ENCODE results near the gene DMBX1. TPM values are rescaled to one million over a fixed set of nuclear protein-coding genes. Genes with fewer than 3 reads are reported as not detected.

The DMBX1 gene
- total and polyA plus RNA-seq, 2 of the 4 experiments (the other 2 are of a cell fraction): not detected

DNA sequence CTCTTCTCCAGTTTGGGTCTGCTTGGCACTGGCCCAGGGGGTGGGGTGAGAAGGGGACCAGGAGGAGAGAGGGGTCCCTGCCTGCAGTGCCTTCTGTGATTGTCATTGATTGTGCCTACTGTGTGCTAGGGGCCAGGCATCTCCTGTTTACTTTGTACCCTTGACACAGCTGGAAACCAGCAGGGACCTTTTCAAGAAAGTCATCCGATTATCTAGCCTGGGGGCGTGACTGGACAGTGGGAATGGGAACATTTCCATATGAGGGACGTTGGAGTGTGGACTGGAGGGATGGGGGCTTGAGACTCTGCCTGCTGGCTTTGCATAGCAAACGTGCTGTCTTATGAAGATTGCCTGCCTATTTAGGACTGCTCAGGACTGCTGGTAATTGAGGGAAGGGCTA lies 19.8 kb upstream of the DMBX1 start:
- BruUV-seq (replicated peaks): no TSS peak
- peaks cover 3% of the 10 kb centered on the region; the same call in 1 of the 2 replicates for H4K20me1 ChIP-seq (ENCODE audit: insufficient read depth, low read length)
- H3K9me1 ChIP-seq (ENCODE audit: insufficient read depth, low read length): no peaks in the 10 kb centered on the region
- H2AK9ac ChIP-seq (replicated peaks; ENCODE audit: low read depth, low read length, poor library complexity): no peak overlapping the region
- H3K9me3 ChIP-seq (ENCODE audit: control insufficient read depth, insufficient read depth, low read length): no peaks in the 10 kb centered on the region
- no peak overlapping the region for H3K4me2 ChIP-seq (ENCODE audit: low read depth, low read length)
- DNase-seq (no peak), ATAC-seq (ENCODE audit: low read depth) (no peak)
- H2AFZ ChIP-seq (replicated peaks; ENCODE audit: low read length, poor library complexity): no peak overlapping the region
- no peaks in the 10 kb centered on the region; the same call in 1 of the 2 replicates for H3K4me1 ChIP-seq (ENCODE audit: control insufficient read depth, insufficient read depth, low read length)
- H3K23ac ChIP-seq (ENCODE audit: low read depth, low read length): no peak overlapping the region
- no peaks in the 10 kb centered on the region for H3K36me3 ChIP-seq (ENCODE audit: control insufficient read depth, insufficient read depth, low read length)
- no peak overlapping the region for H2BK20ac ChIP-seq (ENCODE audit: low read depth, low read length)
- no peak overlapping the region for H3K56ac ChIP-seq (ENCODE audit: extremely low read depth, insufficient read depth, low read length)
- no peak overlapping the region for H4K8ac ChIP-seq (ENCODE audit: low read depth in 2 of 2, low read length in 2 of 2)
- H3K27me3 ChIP-seq (ENCODE audit: control insufficient read depth, insufficient read depth, low read length): peaks cover 76% of the 10 kb centered on the region
- H4K5ac ChIP-seq (ENCODE audit: low read depth, low read length): no peak overlapping the region
- POLR2A ChIA-PET (ENCODE audit: unreplicated experiment): no interaction called here
- H3K27ac ChIP-seq (ENCODE audit: insufficient read depth, low read length): no peak overlapping the region
- no peak overlapping the region for H2BK120ac ChIP-seq (ENCODE audit: low read depth, low read length)
- no peak overlapping the region for H3K4ac ChIP-seq (ENCODE audit: low read depth, low read length)
- 19% methylated on average over 4 of the region's 4 CpGs; no CpG with 5 or more reads in 1 of the 2 experiments for WGBS, 2 experiments (ENCODE audit: extremely low coverage in 2 of 2, insufficient read length in 1 of 2)
- H4K91ac ChIP-seq (ENCODE audit: insufficient read depth, low read depth, low read length): no peak overlapping the region
- dilution Hi-C loops (cut with HindIII; ENCODE audit: low sequenced_read_pairs, unreplicated experiment) (no loop called here), in situ Hi-C loops (cut with MboI; ENCODE audit: low sequenced_read_pairs) (no loop called here), intact Hi-C loops (cut with micrococcal nuclease) (no loop called here)
- H3K9ac ChIP-seq (ENCODE audit: low read depth, low read length): no peak overlapping the region
- H2BK15ac ChIP-seq (ENCODE audit: low read depth, low read length): no peak overlapping the region
- no peak for TF ChIP-seq SMC3 (IDR thresholded peaks at IDR 0.05; ENCODE audit: low read depth, low read length)
- TF ChIP-seq POLR2A (IDR thresholded peaks at IDR 0.05; ENCODE audit: low read depth, low read length): no peak
- TF ChIP-seq, protein P1, sequence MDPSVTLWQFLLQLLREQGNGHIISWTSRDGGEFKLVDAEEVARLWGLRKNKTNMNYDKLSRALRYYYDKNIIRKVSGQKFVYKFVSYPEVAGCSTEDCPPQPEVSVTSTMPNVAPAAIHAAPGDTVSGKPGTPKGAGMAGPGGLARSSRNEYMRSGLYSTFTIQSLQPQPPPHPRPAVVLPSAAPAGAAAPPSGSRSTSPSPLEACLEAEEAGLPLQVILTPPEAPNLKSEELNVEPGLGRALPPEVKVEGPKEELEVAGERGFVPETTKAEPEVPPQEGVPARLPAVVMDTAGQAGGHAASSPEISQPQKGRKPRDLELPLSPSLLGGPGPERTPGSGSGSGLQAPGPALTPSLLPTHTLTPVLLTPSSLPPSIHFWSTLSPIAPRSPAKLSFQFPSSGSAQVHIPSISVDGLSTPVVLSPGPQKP (IDR thresholded peaks at IDR 0.05; ENCODE audit: borderline replicate concordance, low read depth, low read length): no peak
- TF ChIP-seq, protein P2, sequence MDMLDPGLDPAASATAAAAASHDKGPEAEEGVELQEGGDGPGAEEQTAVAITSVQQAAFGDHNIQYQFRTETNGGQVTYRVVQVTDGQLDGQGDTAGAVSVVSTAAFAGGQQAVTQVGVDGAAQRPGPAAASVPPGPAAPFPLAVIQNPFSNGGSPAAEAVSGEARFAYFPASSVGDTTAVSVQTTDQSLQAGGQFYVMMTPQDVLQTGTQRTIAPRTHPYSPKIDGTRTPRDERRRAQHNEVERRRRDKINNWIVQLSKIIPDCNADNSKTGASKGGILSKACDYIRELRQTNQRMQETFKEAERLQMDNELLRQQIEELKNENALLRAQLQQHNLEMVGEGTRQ (IDR thresholded peaks at IDR 0.05; ENCODE audit: low read depth, low read length): no peak
- TF ChIP-seq BHLHE40 (IDR thresholded peaks at IDR 0.05; ENCODE audit: low read depth, low read length): no peak
- CTCF ChIA-PET: no interaction called here
- no peak overlapping the region for H2AK5ac ChIP-seq (ENCODE audit: low read depth, low read length)
- H3K4me3 ChIP-seq (ENCODE audit: insufficient read depth, low read depth, low read length): no peak overlapping the region
- H2BK5ac ChIP-seq (ENCODE audit: low read depth, low read length, poor library complexity, severe bottlenecking): no peak overlapping the region
- H3K18ac ChIP-seq (ENCODE audit: low read depth, low read length): no peak overlapping the region
- H3K79me1 ChIP-seq (ENCODE audit: low read depth in 1 of 2, low read length in 2 of 2): no peaks in the 10 kb centered on the region
- no peak overlapping the region for H3K14ac ChIP-seq (replicated peaks; ENCODE audit: low read depth, low read length)
